ENCODE results near the gene LDB2.

LDB2 gene

DNA sequence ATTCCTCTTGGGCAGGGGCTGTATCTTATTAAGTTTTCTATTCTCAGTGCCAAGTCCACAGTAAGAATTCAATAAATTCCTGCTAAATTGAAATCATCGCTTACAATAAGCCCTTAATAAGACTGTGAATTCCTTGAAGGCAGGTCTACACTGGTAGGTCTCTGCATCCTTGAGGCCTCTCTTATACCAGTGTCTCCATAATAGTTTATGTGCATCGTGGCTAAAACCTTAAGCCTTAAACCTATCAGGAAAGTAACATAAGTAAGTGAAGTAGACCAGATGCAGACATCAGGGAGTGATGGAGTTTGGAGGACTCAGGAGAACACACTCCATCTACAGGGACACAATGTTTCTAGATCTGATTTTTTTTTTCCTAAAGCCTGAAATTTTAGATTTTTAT is 240.3 kb downstream of the LDB2 start:
- Histone ChIP-seq H3K9me3 (ENCODE audit: control insufficient read depth, low read length) (no peaks in the 10 kb centered on the region), H3K27me3 (ENCODE audit: control insufficient read depth, insufficient read depth, low read length) (no peaks in the 10 kb centered on the region), H3K4me3 (ENCODE audit: low read depth, low read length) (no peak overlapping the region), H3K4me1 (no peaks in the 10 kb centered on the region), H2AFZ (no peak overlapping the region), H3K79me2 (no peaks in the 10 kb centered on the region), H3K36me3 (ENCODE audit: control insufficient read depth, insufficient read depth, low read length) (no peaks in the 10 kb centered on the region), H3K9ac (no peak overlapping the region), H3K27ac (no peak overlapping the region), H3K4me2 (ENCODE audit: low read length) (no peak overlapping the region)
- TF ChIP-seq CTCF (IDR thresholded peaks at IDR 0.05): no peak

DNA sequence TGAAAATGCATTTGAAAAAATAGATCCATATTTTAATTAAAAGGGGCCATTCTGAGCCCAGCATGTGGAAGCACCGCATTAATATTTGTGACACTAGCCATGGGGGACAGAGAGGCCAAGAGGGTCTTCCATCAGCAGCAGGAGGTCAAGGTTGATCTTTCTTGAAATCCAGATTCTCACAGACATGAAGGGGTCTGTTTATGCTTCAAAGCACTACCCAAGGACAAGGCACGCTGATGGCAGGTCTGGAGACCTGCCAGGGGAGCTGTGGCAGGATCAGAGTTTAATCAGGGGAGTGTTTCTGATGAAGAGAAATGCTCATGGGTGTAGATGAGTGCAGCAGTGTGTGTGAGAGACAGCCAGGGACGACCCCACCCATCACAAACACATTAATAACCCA is 243.3 kb downstream of the LDB2 start:
- H3K27ac ChIP-seq: no peak overlapping the region
- no peak overlapping the region for H2AFZ ChIP-seq
- H3K9ac ChIP-seq: no peak overlapping the region
- no peak for TF ChIP-seq CTCF (IDR thresholded peaks at IDR 0.05)
- H3K27me3 ChIP-seq (ENCODE audit: control insufficient read depth, insufficient read depth, low read length): no peaks in the 10 kb centered on the region
- no peaks in the 10 kb centered on the region for H3K9me3 ChIP-seq (ENCODE audit: control insufficient read depth, low read length)
- no peaks in the 10 kb centered on the region for H3K4me1 ChIP-seq
- H3K4me3 ChIP-seq (ENCODE audit: low read depth, low read length): no peak overlapping the region
- H3K36me3 ChIP-seq (ENCODE audit: control insufficient read depth, insufficient read depth, low read length): no peaks in the 10 kb centered on the region
- no peaks in the 10 kb centered on the region for H3K79me2 ChIP-seq
- H3K4me2 ChIP-seq (ENCODE audit: low read length): no peak overlapping the region

DNA sequence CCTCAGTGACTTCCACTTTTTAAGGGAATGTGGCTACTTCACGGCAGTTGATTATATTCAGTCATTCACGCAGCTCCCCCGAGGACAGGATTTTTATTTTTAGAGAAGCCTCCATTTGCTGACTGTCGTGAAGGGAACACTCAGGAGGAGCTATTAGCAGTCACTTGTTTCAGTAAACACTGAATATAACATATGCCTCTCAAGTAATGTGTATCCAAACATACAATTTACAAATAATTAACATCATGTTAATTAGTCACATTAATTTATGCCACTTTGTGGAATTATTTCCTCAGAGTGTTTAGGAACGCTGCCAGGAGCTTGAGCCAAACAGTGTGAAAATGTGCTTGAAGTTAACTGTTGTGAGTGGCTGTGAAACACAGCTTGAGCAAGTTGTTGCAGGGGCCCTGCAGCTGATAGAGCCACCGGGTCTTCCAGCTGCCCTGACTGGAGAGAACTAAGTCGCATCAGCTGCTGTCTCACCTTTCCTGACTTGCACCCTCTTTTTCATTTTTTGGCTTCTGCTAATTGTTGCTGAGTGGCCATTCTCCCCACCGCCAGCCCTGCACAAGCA is 245.6 kb downstream of the LDB2 start:
- no peaks in the 10 kb centered on the region for H3K4me1 ChIP-seq
- H3K27ac ChIP-seq: no peak overlapping the region
- TF ChIP-seq CTCF (IDR thresholded peaks at IDR 0.05): no peak
- no peaks in the 10 kb centered on the region for H3K36me3 ChIP-seq (ENCODE audit: control insufficient read depth, insufficient read depth, low read length)
- no peaks in the 10 kb centered on the region for H3K79me2 ChIP-seq
- no peak overlapping the region for H3K4me3 ChIP-seq (ENCODE audit: low read depth, low read length)
- no peak overlapping the region for H3K4me2 ChIP-seq (ENCODE audit: low read length)
- no peaks in the 10 kb centered on the region for H3K27me3 ChIP-seq (ENCODE audit: control insufficient read depth, insufficient read depth, low read length)
- no peaks in the 10 kb centered on the region for H3K9me3 ChIP-seq (ENCODE audit: control insufficient read depth, low read length)
- no peak overlapping the region for H3K9ac ChIP-seq
- H2AFZ ChIP-seq: no peak overlapping the region

- Histone ChIP-seq H3K27me3 (ENCODE audit: control insufficient read depth, insufficient read depth, low read length) (no peaks in the 10 kb centered on the region), H2AFZ (no peak overlapping the region), H3K4me3 (ENCODE audit: low read depth, low read length) (no peak overlapping the region), H3K36me3 (ENCODE audit: control insufficient read depth, insufficient read depth, low read length) (no peaks in the 10 kb centered on the region), H3K9ac (no peak overlapping the region), H3K4me2 (ENCODE audit: low read length) (no peak overlapping the region), H3K9me3 (ENCODE audit: control insufficient read depth, low read length) (no peaks in the 10 kb centered on the region), H3K4me1 (no peaks in the 10 kb centered on the region), H3K27ac (no peak overlapping the region), H3K79me2 (no peaks in the 10 kb centered on the region)
- TF ChIP-seq CTCF (IDR thresholded peaks at IDR 0.05): no peak
These were observed 252.0 kb downstream of the LDB2 start for GRCh38 chr4:16646459-16646858.

DNA sequence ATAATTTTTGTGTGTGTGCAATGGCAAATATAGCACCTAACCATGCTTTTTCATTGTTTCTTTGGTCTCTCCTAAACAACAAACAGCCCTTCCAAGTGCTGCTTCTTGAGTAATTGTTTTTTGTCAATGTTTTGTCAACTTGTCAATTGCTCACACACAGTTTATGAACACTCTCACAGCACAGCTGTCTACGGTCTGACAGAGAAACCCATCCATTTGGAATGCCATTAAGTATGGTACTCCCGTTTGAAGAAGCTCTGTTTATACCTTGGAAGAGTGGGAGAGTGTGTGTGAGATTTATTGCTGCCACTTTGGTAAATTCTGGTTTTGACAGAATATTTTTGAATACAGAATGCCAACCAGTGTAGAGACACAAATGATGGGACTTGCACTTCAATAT is 254.6 kb downstream of the LDB2 start:
- no peak for TF ChIP-seq CTCF (IDR thresholded peaks at IDR 0.05)

More for the DNA sequence above, 254.6 kb downstream of the LDB2 start:
- Histone ChIP-seq H3K79me2 (no peaks in the 10 kb centered on the region), H3K4me3 (ENCODE audit: low read depth, low read length) (no peak overlapping the region), H3K9ac (no peak overlapping the region), H2AFZ (no peak overlapping the region), H3K4me2 (ENCODE audit: low read length) (no peak overlapping the region), H3K36me3 (ENCODE audit: control insufficient read depth, insufficient read depth, low read length) (no peaks in the 10 kb centered on the region), H3K9me3 (ENCODE audit: control insufficient read depth, low read length) (no peaks in the 10 kb centered on the region), H3K4me1 (no peaks in the 10 kb centered on the region), H3K27me3 (ENCODE audit: control insufficient read depth, insufficient read depth, low read length) (no peaks in the 10 kb centered on the region), H3K27ac (no peak overlapping the region)
